ENCODE data around the gene BBS4.

Gene BBS4

DNA sequence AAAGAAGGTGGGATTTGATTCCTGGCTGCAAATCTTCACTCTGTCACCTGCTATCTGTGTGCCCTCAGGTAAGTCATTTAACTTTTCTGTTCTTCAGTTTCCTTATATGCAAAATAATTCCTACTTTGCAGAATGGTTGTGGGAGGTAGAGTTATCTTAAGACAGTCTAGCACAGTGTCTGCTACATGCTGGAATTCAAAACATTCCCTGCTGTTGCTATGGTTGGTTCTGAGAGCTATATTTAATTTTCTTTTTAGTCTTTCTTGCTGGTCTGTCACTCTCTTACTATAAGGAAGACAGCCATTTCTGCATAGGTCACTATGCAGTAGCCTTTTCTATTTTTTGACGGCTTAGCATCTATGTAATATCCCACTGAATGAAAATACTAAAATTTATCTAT lies 101.5 kb downstream of the BBS4 start:
- no peak overlapping the region for H3K4me3 ChIP-seq (ENCODE audit: insufficient read depth, low read depth, low read length, poor library complexity, severe bottlenecking)
- no peaks in the 10 kb centered on the region for H3K36me3 ChIP-seq (ENCODE audit: control insufficient read depth, insufficient read depth, low read length)
- no peak overlapping the region for H3K27ac ChIP-seq (ENCODE audit: insufficient read depth, low read length, poor library complexity, severe bottlenecking)
- no peak for DNase-seq
- no peaks in the 10 kb centered on the region for H3K27me3 ChIP-seq (replicated peaks; ENCODE audit: control insufficient read depth, insufficient read depth, low read length, poor library complexity, severe bottlenecking)
- no peaks in the 10 kb centered on the region for H3K9me3 ChIP-seq (ENCODE audit: control insufficient read depth, low read length)
- H3K4me1 ChIP-seq (ENCODE audit: control insufficient read depth, insufficient read depth, low read length, poor library complexity, severe bottlenecking): peaks cover 16% of the 10 kb centered on the region

All from effector memory CD4-positive, alpha-beta T cell (primary cell).